ENCODE data around the gene NGEF. TPM values are rescaled to one million over a fixed set of nuclear protein-coding genes. Genes with fewer than 3 reads are reported as not detected.

NGEF gene
- polyA plus RNA-seq, 2 donors: 8.4 to 11.4 TPM

DNA sequence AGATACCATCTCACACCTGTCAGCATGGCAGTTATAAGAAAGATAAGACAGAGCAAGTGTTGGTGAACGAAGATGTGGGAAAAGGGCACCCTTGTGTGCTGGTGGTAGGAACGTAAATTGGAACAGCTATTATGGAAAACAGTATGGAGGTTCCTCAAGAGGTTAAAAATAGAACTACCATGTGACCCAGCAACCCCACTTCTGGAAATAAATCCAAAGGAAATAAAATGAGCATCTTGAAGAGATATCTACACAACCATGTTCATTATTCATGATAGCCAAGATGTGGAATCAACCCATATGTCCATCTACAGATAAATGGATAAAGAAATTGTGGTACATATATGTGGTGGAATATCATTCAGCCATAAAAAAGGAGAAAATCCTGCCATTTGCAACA lies 26.9 kb downstream of the NGEF start:
- Histone ChIP-seq H3K4me1 (ENCODE audit: control insufficient read depth in 2 of 2, insufficient read depth in 2 of 2, low read length in 1 of 2) (peaks cover 5 to 10% of the 10 kb centered on the region in 2 donors), H3K36me3 (ENCODE audit: control insufficient read depth in 2 of 2, insufficient read depth in 2 of 2, low read length in 1 of 2) (no peaks in the 10 kb centered on the region), H3K27me3 (ENCODE audit: control insufficient read depth in 1 of 2, insufficient read depth in 2 of 2, low read length in 2 of 2) (no peaks in the 10 kb centered on the region), H3K9me3 (ENCODE audit: control insufficient read depth in 2 of 2, insufficient read depth in 1 of 2, low read depth in 1 of 2, low read length in 1 of 2) (no peaks in the 10 kb centered on the region), H3K27ac (ENCODE audit: low read depth in 2 of 2, low read length in 1 of 2) (no peak overlapping the region), H3K4me3 (ENCODE audit: low read depth in 1 of 2, low read length in 2 of 2) (no peak overlapping the region)
- WGBS, 2 donors: 90 to 94% methylated on average over 2 of the region's 2 CpGs

DNA sequence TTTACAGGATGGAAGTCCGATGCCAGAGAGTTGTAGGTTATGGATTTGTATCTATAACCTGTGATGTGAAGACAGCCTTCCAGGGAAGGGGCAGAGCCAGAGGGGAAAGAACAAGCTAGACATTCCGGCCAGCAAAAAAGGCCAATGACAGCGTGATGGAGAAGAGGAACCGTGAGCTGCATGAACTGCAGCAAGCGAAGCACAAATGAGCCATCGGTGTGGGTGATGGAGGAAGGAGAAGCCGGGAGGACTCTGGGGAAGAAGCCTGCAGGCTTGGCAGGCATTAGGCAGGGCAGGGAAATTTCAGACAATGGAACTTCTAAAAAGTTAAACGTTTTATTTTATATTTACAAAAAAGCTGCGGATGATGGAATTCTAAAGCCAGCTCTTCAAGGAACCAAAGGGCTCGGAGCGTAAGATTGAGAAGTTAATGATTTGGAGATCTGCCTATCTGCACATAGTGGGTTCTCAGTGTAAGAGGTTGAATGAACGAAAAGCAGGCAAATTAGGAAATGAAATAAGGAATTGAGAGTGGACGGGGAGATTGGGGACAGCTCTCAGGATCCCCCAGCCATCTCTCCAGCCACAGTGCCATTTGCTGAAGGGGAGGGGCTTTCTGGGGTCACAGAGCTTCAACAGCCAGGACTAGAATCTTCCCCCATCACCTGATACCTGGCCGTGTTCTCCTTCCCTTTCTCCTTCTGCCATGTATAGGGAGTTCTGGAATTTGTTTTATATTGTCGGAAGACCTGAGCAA lies 28.4 kb downstream of the NGEF start:
- Histone ChIP-seq H3K27me3 (ENCODE audit: control insufficient read depth in 1 of 2, insufficient read depth in 2 of 2, low read length in 2 of 2) (no peaks in the 10 kb centered on the region), H3K27ac (ENCODE audit: low read depth in 2 of 2, low read length in 1 of 2) (no peak overlapping the region), H3K4me1 (ENCODE audit: control insufficient read depth in 2 of 2, insufficient read depth in 2 of 2, low read length in 1 of 2) (peaks cover 8 to 17% of the 10 kb centered on the region in 2 donors), H3K9me3 (ENCODE audit: control insufficient read depth in 2 of 2, insufficient read depth in 1 of 2, low read depth in 1 of 2, low read length in 1 of 2) (no peaks in the 10 kb centered on the region), H3K4me3 (ENCODE audit: low read depth in 1 of 2, low read length in 2 of 2) (no peak overlapping the region), H3K36me3 (ENCODE audit: control insufficient read depth in 2 of 2, insufficient read depth in 2 of 2, low read length in 1 of 2) (no peaks in the 10 kb centered on the region)
- WGBS, 2 donors: 82 to 87% methylated on average over 15 of the region's 15 CpGs

DNA sequence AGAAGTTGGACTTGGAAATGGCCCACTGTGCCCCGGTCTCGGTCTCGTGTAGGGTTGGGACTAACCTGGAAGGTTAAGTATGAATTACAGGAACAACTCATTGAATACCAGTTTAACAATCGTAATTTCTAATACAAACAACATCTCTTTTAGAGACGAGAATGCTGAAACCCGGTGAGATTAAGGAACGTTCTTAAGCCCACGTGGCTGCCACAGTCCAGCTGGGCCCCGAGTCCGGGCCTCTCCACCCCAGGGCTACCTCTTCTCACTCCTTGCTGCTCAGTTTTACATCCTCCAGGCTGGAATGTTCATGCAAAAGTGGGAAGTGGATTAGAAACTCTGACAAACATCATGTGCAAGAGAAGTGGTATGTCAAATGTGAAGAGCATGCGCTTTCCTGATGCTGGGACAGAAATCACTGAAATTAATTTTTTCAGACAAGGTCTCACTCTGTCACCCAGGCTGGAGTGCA lies 29.4 kb downstream of the NGEF start:
- H3K4me1 ChIP-seq (ENCODE audit: control insufficient read depth in 2 of 2, insufficient read depth in 2 of 2, low read length in 1 of 2): peaks cover 8 to 17% of the 10 kb centered on the region in 2 donors
- H3K27me3 ChIP-seq (ENCODE audit: control insufficient read depth in 1 of 2, insufficient read depth in 2 of 2, low read length in 2 of 2): no peaks in the 10 kb centered on the region
- WGBS, 2 donors: 69 to 71% methylated on average over 11 of the region's 11 CpGs

DNA sequence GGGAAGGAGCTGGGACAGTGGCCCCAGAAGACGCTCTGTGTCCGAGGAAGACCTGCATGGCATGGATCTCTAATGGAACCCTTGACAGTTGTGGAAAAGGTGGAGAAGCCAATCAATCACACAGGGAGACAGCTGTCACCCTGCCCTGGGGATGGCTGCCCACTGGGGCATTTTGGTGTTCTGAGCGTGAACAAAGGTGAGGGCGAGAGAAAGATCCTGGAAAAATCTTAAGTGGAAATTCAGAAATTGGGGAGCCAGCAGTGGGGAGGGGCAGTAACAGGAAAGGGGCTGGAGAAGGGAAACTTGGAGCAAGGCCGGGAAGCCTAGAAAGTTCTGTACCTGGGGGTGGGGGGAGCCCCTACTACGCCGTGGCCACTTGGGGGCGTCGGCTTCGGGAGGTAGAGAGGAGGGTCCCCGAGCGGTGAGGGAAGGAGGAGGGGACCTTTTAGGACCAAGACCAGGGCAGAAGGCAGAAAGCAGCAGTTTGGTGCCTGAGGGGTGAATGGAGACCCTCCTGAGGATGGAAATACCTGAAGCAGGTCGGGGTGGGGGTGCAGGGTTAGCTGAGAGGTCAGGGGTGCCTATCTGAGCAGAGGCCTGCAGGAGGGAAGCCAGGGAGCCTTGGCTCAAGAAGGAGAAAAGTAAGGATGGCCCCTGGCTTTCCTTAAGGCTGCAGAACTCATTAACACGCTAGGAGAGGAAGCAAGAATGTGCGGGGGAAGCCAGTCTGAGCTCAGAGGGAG lies 30.0 kb downstream of the NGEF start:
- H3K9me3 ChIP-seq (ENCODE audit: control insufficient read depth in 2 of 2, insufficient read depth in 1 of 2, low read depth in 1 of 2, low read length in 1 of 2): no peaks in the 10 kb centered on the region
- H3K36me3 ChIP-seq (ENCODE audit: control insufficient read depth in 2 of 2, insufficient read depth in 2 of 2, low read length in 1 of 2): no peaks in the 10 kb centered on the region
- no peaks in the 10 kb centered on the region for H3K27me3 ChIP-seq (ENCODE audit: control insufficient read depth in 1 of 2, insufficient read depth in 2 of 2, low read length in 2 of 2)
- H3K4me3 ChIP-seq (ENCODE audit: low read depth in 1 of 2, low read length in 2 of 2): no peak overlapping the region
- H3K4me1 ChIP-seq (ENCODE audit: control insufficient read depth in 2 of 2, insufficient read depth in 2 of 2, low read length in 1 of 2): peaks cover 8 to 17% of the 10 kb centered on the region in 2 donors
- H3K27ac ChIP-seq (ENCODE audit: low read depth in 2 of 2, low read length in 1 of 2): no peak overlapping the region
- 54 to 59% methylated on average over 15 of the region's 15 CpGs for WGBS, 2 donors

More for the DNA sequence above, 29.4 kb downstream of the NGEF start:
- Histone ChIP-seq H3K4me3 (ENCODE audit: low read depth in 1 of 2, low read length in 2 of 2) (no peak overlapping the region), H3K36me3 (ENCODE audit: control insufficient read depth in 2 of 2, insufficient read depth in 2 of 2, low read length in 1 of 2) (no peaks in the 10 kb centered on the region), H3K27ac (ENCODE audit: low read depth in 2 of 2, low read length in 1 of 2) (no peak overlapping the region), H3K9me3 (ENCODE audit: control insufficient read depth in 2 of 2, insufficient read depth in 1 of 2, low read depth in 1 of 2, low read length in 1 of 2) (no peaks in the 10 kb centered on the region)

DNA sequence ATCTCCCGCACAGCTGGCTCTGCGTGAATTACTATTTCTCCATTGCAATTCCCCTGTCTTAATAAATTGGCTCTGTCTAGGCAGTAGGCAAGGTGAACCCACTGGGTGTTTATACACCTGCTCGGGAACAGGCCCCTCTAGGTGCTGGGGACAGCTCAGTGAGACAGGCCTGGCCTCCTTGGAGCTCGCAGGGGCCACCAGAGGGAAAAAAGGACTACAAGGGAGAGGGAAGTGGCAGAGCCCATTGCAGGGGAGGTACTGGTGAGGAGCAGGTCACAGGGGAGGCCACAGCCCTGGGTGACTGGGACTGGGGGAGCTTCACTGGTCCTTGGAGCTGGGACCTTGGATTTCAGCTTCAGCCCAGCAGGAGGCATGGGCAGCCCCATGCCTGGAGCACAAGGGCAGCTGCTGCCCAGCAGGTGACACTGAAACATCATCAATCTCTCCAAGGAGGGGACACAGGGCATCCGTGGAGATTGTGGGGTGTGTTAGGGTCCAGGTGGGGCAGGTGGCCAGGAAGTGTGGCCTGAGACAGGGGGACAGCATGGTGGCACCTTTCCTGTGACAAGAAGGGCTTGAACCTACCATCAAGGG lies 31.2 kb downstream of the NGEF start:
- 58 to 68% methylated on average over 5 of the region's 5 CpGs for WGBS, 2 donors
- H3K9me3 ChIP-seq (ENCODE audit: control insufficient read depth in 2 of 2, insufficient read depth in 1 of 2, low read depth in 1 of 2, low read length in 1 of 2): no peaks in the 10 kb centered on the region
- H3K4me1 ChIP-seq (ENCODE audit: control insufficient read depth in 2 of 2, insufficient read depth in 2 of 2, low read length in 1 of 2): peaks cover 8 to 16% of the 10 kb centered on the region in 2 donors
- no peaks in the 10 kb centered on the region for H3K36me3 ChIP-seq (ENCODE audit: control insufficient read depth in 2 of 2, insufficient read depth in 2 of 2, low read length in 1 of 2)
- H3K27ac ChIP-seq (ENCODE audit: low read depth in 2 of 2, low read length in 1 of 2): peak overlapping the region; percentile 74 to 78
- H3K27me3 ChIP-seq (ENCODE audit: control insufficient read depth in 1 of 2, insufficient read depth in 2 of 2, low read length in 2 of 2): no peaks in the 10 kb centered on the region
- H3K4me3 ChIP-seq (ENCODE audit: low read depth in 1 of 2, low read length in 2 of 2): no peak overlapping the region

DNA sequence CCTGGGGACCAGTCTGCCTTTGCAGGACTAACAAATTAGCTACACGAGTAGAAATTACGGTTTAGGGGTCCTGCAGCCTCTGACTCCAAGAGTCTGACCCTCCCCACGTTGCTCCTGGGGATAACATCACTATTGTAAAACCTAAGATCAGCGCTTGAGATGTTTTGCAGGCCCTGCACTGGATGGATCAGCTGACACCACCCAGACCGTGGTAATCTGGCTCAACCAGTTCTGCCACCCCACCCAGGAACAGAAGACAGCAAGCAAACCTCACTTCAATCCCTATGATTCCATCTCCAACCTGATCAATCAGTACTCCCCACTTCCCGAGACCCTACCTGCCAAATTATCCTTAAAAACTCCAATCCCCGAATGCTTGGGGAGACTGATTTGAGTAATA lies 31.7 kb downstream of the NGEF start:
- WGBS, 2 donors: 38 to 55% methylated on average over 7 of the region's 7 CpGs
- Histone ChIP-seq H3K4me1 (ENCODE audit: control insufficient read depth in 2 of 2, insufficient read depth in 2 of 2, low read length in 1 of 2) (peaks cover 8 to 16% of the 10 kb centered on the region in 2 donors), H3K27ac (ENCODE audit: low read depth in 2 of 2, low read length in 1 of 2) (peak overlapping the region; percentile 77 to 78), H3K36me3 (ENCODE audit: control insufficient read depth in 2 of 2, insufficient read depth in 2 of 2, low read length in 1 of 2) (no peaks in the 10 kb centered on the region), H3K4me3 (ENCODE audit: low read depth in 1 of 2, low read length in 2 of 2) (no peak overlapping the region), H3K27me3 (ENCODE audit: control insufficient read depth in 1 of 2, insufficient read depth in 2 of 2, low read length in 2 of 2) (no peaks in the 10 kb centered on the region), H3K9me3 (ENCODE audit: control insufficient read depth in 2 of 2, insufficient read depth in 1 of 2, low read depth in 1 of 2, low read length in 1 of 2) (no peaks in the 10 kb centered on the region)

DNA sequence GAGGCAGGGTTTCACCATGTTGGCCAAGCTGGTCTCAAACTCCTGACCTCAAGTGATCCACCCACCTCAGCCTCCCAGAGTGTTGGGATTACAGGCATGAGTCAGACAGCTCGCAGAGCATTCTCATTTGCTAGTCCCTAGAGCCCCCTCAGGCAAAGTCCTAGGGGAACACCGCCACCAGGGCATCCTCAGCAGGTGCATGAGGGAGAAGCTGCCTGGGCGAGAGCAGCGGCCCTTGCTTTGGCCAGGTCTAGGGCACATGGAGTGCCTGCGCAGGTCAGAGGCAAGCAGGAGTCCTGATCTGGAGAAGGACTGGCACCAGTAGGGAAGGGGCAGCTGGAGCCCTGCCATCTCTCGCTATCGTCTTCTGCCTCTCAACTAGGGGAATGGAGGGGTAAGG lies 32.4 kb downstream of the NGEF start:
- peak overlapping the region; percentile 77 for H3K27ac ChIP-seq (ENCODE audit: low read depth in 2 of 2, low read length in 1 of 2)
- peaks cover 8 to 16% of the 10 kb centered on the region in 2 donors for H3K4me1 ChIP-seq (ENCODE audit: control insufficient read depth in 2 of 2, insufficient read depth in 2 of 2, low read length in 1 of 2)
- WGBS, 2 donors: 75 to 87% methylated on average over 7 of the region's 7 CpGs
- H3K36me3 ChIP-seq (ENCODE audit: control insufficient read depth in 2 of 2, insufficient read depth in 2 of 2, low read length in 1 of 2): no peaks in the 10 kb centered on the region
- H3K9me3 ChIP-seq (ENCODE audit: control insufficient read depth in 2 of 2, insufficient read depth in 1 of 2, low read depth in 1 of 2, low read length in 1 of 2): no peaks in the 10 kb centered on the region
- no peak overlapping the region for H3K4me3 ChIP-seq (ENCODE audit: low read depth in 1 of 2, low read length in 2 of 2)
- no peaks in the 10 kb centered on the region for H3K27me3 ChIP-seq (ENCODE audit: control insufficient read depth in 1 of 2, insufficient read depth in 2 of 2, low read length in 2 of 2)

DNA sequence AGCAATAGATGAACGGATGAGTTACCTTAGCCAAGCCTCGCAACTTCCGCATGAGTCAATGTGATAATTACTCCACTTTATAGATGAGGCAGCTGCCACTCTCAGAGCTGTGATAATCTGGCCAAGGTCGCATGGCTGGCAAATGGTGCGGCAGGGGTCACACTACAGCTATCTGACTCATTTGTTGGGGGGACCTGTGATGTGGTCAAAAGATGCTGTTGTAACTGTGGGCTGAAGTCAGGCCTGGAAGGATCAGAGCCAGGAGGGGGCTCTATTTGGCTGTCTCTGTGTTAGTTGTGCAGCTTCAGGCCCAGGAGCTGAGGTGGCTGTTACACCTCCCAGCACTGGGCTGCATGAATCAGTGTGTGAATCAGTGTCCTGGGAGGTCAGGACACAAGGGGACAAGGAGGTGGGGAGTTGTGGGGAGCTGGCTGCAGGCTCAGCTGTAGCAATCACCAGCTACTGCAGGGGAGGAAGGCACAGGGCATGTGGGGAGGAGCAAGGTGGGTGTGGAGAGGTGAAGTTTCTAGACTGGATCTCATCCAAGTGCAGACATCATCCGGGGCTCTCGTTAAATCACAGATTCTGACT lies 33.1 kb downstream of the NGEF start:
- Histone ChIP-seq H3K27ac (ENCODE audit: low read depth in 2 of 2, low read length in 1 of 2) (peak overlapping the region; percentile 49 to 63), H3K36me3 (ENCODE audit: control insufficient read depth in 2 of 2, insufficient read depth in 2 of 2, low read length in 1 of 2) (no peaks in the 10 kb centered on the region)
- 58% methylated on average over 7 of the region's 7 CpGs for WGBS, 2 donors

DNA sequence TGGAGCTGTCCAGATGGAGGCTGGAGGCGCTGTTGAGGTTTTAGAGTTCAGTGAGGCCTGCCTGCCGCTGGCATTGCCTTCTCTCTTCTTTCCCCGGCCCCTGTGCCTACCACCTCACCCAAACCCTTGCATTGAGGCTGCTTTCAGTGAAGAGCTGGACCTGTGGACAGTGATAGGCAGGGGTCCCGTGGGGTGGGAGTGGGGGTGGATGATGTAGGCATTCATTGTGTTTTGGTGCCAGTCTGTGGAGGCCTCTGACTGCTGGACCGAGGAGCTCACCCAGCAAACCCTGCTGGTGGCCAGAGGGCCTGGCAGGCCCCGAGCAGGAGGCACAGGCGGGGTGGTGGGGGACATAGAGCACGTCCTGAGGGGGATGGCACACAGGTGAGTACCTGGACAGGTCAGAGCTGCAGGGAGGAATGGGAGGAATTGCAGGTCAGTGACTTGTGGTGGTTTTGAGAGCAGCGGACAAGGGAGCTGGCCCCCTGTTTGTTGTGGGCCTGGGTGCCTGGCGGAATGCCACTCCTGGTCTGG lies 35.6 kb downstream of the NGEF start:
- Histone ChIP-seq H3K4me3 (ENCODE audit: low read depth in 1 of 2, low read length in 2 of 2) (no peak overlapping the region), H3K27ac (ENCODE audit: low read depth in 2 of 2, low read length in 1 of 2) (no peak overlapping the region), H3K36me3 (ENCODE audit: control insufficient read depth in 2 of 2, insufficient read depth in 2 of 2, low read length in 1 of 2) (no peaks in the 10 kb centered on the region), H3K4me1 (ENCODE audit: control insufficient read depth in 2 of 2, insufficient read depth in 2 of 2, low read length in 1 of 2) (peaks cover 8 to 16% of the 10 kb centered on the region in 2 donors), H3K9me3 (ENCODE audit: control insufficient read depth in 2 of 2, insufficient read depth in 1 of 2, low read depth in 1 of 2, low read length in 1 of 2) (peaks cover 0 to 3% of the 10 kb centered on the region in 2 donors), H3K27me3 (ENCODE audit: control insufficient read depth in 1 of 2, insufficient read depth in 2 of 2, low read length in 2 of 2) (no peaks in the 10 kb centered on the region)
- WGBS, 2 donors: 91% methylated on average over 10 of the region's 10 CpGs

More for the DNA sequence above, 33.1 kb downstream of the NGEF start:
- Histone ChIP-seq H3K27me3 (ENCODE audit: control insufficient read depth in 1 of 2, insufficient read depth in 2 of 2, low read length in 2 of 2) (no peaks in the 10 kb centered on the region), H3K4me1 (ENCODE audit: control insufficient read depth in 2 of 2, insufficient read depth in 2 of 2, low read length in 1 of 2) (peaks cover 8 to 16% of the 10 kb centered on the region in 2 donors), H3K9me3 (ENCODE audit: control insufficient read depth in 2 of 2, insufficient read depth in 1 of 2, low read depth in 1 of 2, low read length in 1 of 2) (no peaks in the 10 kb centered on the region), H3K4me3 (ENCODE audit: low read depth in 1 of 2, low read length in 2 of 2) (no peak overlapping the region)
